GM21786 (cell line): ENCODE data around the gene ABHD17A.
"Not testable (repeated sequence)": the region's sequence is repeated elsewhere in the genome, so short reads cannot be mapped to it uniquely, and the experiment has no call there.

ENCODE experiments used
- ATAC-seq: cut with Tn5 transposase; IDR thresholded peaks from one replicate; pipeline ENCODE4 v1.9.1; 2021; ENCODE audit not compliant: unreplicated experiment

ABHD17A gene

GRCh38 chr19:1911098-1911497, 25.8 kb upstream of the ABHD17A start:
- ATAC-seq = no peak

GRCh38 chr19:1910177-1910576, 24.9 kb upstream of the ABHD17A start:
- ATAC-seq = no peak

GRCh38 chr19:1909761-1910080, 24.4 kb upstream of the ABHD17A start:
- no peak for ATAC-seq

GRCh38 chr19:1908364-1908678, 23.0 kb upstream of the ABHD17A start:
- ATAC-seq = no peak

- ATAC-seq = no peak
These were observed 22.5 kb upstream of the ABHD17A start for GRCh38 chr19:1907563-1908363.

GRCh38 chr19:1906985-1907562, 21.8 kb upstream of the ABHD17A start:
- no peak for ATAC-seq

GRCh38 chr19:1905863-1906375, 20.6 kb upstream of the ABHD17A start:
- ATAC-seq = no peak

- peak; percentile 78 for ATAC-seq
These were observed 20.0 kb upstream of the ABHD17A start, which contains the start of the genes ADAT3 and SCAMP4 for GRCh38 chr19:1905110-1905862. Gene ADAT3 (plus strand): TSS chr19:1905399. CDS start chr19:1912048, 6,649 bp downstream. Gene SCAMP4 (plus strand): TSS chr19:1905399. CDS start chr19:1915020, 9,621 bp downstream.

GRCh38 chr19:1904860-1905109, 19.5 kb upstream of the ABHD17A start:
- peak; percentile 6 for ATAC-seq

GRCh38 chr19:1902923-1903322, 17.6 kb upstream of the ABHD17A start:
- no peak for ATAC-seq

GRCh38 chr19:1901940-1902404, 16.7 kb upstream of the ABHD17A start:
- ATAC-seq = no peak

- ATAC-seq = no peak
These were observed 11.2 kb upstream of the ABHD17A start for GRCh38 chr19:1896508-1896907.

GRCh38 chr19:1893791-1894190, 8.5 kb upstream of the ABHD17A start:
- no peak for ATAC-seq

- ATAC-seq = no peak
These were observed 4.6 kb upstream of the ABHD17A start for GRCh38 chr19:1889907-1890306.

- ATAC-seq = no peak
These were observed 3.1 kb upstream of the ABHD17A start for GRCh38 chr19:1888385-1888784.

- ATAC-seq = not testable (repeated sequence)
These were observed 1.1 kb upstream of the ABHD17A start for GRCh38 chr19:1886360-1886759.

GRCh38 chr19:1884719-1885334, 469 bp downstream of the ABHD17A start:
- no peak for ATAC-seq

GRCh38 chr19:1884291-1884718, 991 bp downstream of the ABHD17A start:
- ATAC-seq = no peak

- no peak for ATAC-seq
These were observed 1.5 kb downstream of the ABHD17A start for GRCh38 chr19:1883784-1884183.

- ATAC-seq = no peak
These were observed 2.3 kb downstream of the ABHD17A start for GRCh38 chr19:1882786-1883692.
